Measurements from ENCODE around the gene TNS3. TPM values are rescaled to one million over a fixed set of nuclear protein-coding genes. Genes with fewer than 3 reads are reported as not detected.
"Not testable (repeated sequence)": the region's sequence is repeated elsewhere in the genome, so short reads cannot be mapped to it uniquely, and the experiment has no call there.

TNS3 gene
- total RNA-seq, 1 experiment from 2014 or later: 533 TPM

DNA sequence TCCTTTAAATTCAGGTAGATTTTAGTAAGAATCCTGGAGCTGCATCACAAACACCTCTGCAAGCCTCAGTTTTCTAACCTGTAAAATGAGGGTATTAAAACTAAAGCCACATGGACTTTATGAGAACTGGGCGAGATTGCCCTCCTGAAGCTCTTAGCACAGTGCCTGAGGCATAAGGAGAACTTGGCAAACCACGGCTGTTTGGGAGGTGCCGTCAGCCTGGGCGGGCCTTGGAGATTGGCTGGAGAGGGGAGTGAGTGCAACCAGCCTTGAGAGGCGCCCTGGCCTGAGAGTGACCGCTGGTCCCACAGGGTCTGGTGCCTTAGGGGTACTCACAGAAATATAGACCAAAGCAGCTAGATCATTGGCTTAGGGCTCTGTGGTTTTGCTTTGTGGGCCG is 5.4 kb upstream of the TNS3 start:
- in situ Hi-C loops (cut with HindIII; ENCODE audit: low pct_unique_long_range_greater_than_20kb, low sequenced_read_pairs): no loop called here
- no peaks in the 10 kb centered on the region for H3K36me3 ChIP-seq (ENCODE audit: control insufficient read depth, insufficient read depth, low read length)
- intact Hi-C loops (cut with micrococcal nuclease; ENCODE audit: unreplicated experiment): no loop called here
- H3K4me1 ChIP-seq (ENCODE audit: control insufficient read depth, insufficient read depth, low read length): peaks cover 67% of the 10 kb centered on the region
- H3K27ac ChIP-seq (ENCODE audit: low read length): peak overlapping the region; percentile 100
- no peaks in the 10 kb centered on the region; the same call in 1 of the 2 replicates for H3K9me3 ChIP-seq (ENCODE audit: control insufficient read depth, insufficient read depth, low read depth, low read length)
- no peaks in the 10 kb centered on the region for H3K27me3 ChIP-seq (ENCODE audit: control insufficient read depth, insufficient read depth, low read length)
- no peak overlapping the region for H3K4me3 ChIP-seq (ENCODE audit: low read depth in 2 of 2, low read length in 2 of 2)
- BruUV-seq (replicated peaks): no TSS peak
- DNase-seq (ENCODE audit: low read depth, low spot score) (no peak), ATAC-seq (peak; percentile 71)
- TF ChIP-seq TCF7L2 (IDR thresholded peaks at IDR 0.05; ENCODE audit: low read depth, low read length) (no peak; the same call in 1 of the 2 replicates), POLR2AphosphoS5 (IDR thresholded peaks at IDR 0.05; ENCODE audit: low read depth, low read length) (peak; percentile 59; the same call in 1 of the 2 replicates)
- TF ChIP-seq, protein P1, sequence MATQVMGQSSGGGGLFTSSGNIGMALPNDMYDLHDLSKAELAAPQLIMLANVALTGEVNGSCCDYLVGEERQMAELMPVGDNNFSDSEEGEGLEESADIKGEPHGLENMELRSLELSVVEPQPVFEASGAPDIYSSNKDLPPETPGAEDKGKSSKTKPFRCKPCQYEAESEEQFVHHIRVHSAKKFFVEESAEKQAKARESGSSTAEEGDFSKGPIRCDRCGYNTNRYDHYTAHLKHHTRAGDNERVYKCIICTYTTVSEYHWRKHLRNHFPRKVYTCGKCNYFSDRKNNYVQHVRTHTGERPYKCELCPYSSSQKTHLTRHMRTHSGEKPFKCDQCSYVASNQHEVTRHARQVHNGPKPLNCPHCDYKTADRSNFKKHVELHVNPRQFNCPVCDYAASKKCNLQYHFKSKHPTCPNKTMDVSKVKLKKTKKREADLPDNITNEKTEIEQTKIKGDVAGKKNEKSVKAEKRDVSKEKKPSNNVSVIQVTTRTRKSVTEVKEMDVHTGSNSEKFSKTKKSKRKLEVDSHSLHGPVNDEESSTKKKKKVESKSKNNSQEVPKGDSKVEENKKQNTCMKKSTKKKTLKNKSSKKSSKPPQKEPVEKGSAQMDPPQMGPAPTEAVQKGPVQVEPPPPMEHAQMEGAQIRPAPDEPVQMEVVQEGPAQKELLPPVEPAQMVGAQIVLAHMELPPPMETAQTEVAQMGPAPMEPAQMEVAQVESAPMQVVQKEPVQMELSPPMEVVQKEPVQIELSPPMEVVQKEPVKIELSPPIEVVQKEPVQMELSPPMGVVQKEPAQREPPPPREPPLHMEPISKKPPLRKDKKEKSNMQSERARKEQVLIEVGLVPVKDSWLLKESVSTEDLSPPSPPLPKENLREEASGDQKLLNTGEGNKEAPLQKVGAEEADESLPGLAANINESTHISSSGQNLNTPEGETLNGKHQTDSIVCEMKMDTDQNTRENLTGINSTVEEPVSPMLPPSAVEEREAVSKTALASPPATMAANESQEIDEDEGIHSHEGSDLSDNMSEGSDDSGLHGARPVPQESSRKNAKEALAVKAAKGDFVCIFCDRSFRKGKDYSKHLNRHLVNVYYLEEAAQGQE (IDR thresholded peaks at IDR 0.05; ENCODE audit: insufficient read depth in 1 of 2, low read depth in 2 of 2, low read length in 1 of 2): no peak
- ChIA-PET CTCF (interaction anchor here (0.9 kb wide), 1 partner anchor 14 kb away, joined by 3 read pairs; no protein-coding TSS in a partner anchor), POLR2A (interaction anchor here (0.7 to 1.4 kb wide), 3 partner anchors 10 to 500 kb away, joined by 3 to 4 read pairs (median 3); no protein-coding TSS in a partner anchor)

DNA sequence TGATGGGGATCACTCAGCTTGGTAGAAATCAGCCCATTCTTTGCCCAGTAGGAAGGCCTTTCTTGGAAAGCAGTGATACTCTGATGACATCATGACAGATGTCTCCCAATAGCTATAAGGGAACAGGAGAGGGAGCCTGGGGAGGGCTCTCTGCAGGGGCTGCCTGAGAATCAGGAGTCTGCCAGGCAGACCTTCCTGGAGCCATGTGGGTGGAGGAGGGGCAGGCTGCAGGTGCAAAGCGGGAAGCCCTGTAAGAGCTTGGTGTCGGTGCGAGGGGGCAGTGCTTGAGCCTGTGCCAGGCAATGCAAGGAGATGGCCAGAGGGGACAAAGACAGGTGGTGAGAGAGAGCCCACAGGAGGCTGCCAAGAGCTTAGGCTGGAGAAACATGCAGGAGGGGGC is 5.0 kb upstream of the TNS3 start:
- intact Hi-C loops (cut with micrococcal nuclease; ENCODE audit: unreplicated experiment) (no loop called here), in situ Hi-C loops (cut with HindIII; ENCODE audit: low pct_unique_long_range_greater_than_20kb, low sequenced_read_pairs) (no loop called here)
- peak overlapping the region; percentile 100 for H3K27ac ChIP-seq (ENCODE audit: low read length)
- no TSS peak for BruUV-seq (replicated peaks)
- TF ChIP-seq TCF7L2 (IDR thresholded peaks at IDR 0.05; ENCODE audit: low read depth, low read length): no peak; the same call in 1 of the 2 replicates
- TF ChIP-seq, protein P2, sequence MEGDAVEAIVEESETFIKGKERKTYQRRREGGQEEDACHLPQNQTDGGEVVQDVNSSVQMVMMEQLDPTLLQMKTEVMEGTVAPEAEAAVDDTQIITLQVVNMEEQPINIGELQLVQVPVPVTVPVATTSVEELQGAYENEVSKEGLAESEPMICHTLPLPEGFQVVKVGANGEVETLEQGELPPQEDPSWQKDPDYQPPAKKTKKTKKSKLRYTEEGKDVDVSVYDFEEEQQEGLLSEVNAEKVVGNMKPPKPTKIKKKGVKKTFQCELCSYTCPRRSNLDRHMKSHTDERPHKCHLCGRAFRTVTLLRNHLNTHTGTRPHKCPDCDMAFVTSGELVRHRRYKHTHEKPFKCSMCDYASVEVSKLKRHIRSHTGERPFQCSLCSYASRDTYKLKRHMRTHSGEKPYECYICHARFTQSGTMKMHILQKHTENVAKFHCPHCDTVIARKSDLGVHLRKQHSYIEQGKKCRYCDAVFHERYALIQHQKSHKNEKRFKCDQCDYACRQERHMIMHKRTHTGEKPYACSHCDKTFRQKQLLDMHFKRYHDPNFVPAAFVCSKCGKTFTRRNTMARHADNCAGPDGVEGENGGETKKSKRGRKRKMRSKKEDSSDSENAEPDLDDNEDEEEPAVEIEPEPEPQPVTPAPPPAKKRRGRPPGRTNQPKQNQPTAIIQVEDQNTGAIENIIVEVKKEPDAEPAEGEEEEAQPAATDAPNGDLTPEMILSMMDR (IDR thresholded peaks at IDR 0.05): no peak
- TF ChIP-seq, protein P1 (IDR thresholded peaks at IDR 0.05; ENCODE audit: insufficient read depth in 1 of 2, low read depth in 2 of 2, low read length in 1 of 2): no peak
- no peak; the same call in 1 of the 2 replicates for TF ChIP-seq POLR2AphosphoS5 (IDR thresholded peaks at IDR 0.05; ENCODE audit: low read depth, low read length)
- TF ChIP-seq SIN3A (IDR thresholded peaks at IDR 0.05; ENCODE audit: borderline replicate concordance, insufficient read depth, low read depth, low read length): no peak
- H3K9me3 ChIP-seq (ENCODE audit: control insufficient read depth, insufficient read depth, low read depth, low read length): no peaks in the 10 kb centered on the region; the same call in 1 of the 2 replicates
- H3K27me3 ChIP-seq (ENCODE audit: control insufficient read depth, insufficient read depth, low read length): no peaks in the 10 kb centered on the region
- no peak overlapping the region for H3K4me3 ChIP-seq (ENCODE audit: low read depth in 2 of 2, low read length in 2 of 2)
- ATAC-seq (peak; percentile 48), DNase-seq (ENCODE audit: low read depth, low spot score) (no peak)
- no peaks in the 10 kb centered on the region for H3K36me3 ChIP-seq (ENCODE audit: control insufficient read depth, insufficient read depth, low read length)
- POLR2A ChIA-PET: interaction anchor here (0.6 to 1.4 kb wide), 4 partner anchors 9 to 500 kb away, joined by 3 to 4 read pairs (median 3); no protein-coding TSS in a partner anchor
- H3K4me1 ChIP-seq (ENCODE audit: control insufficient read depth, insufficient read depth, low read length): peaks cover 64% of the 10 kb centered on the region
- CTCF ChIA-PET: interaction anchor here (0.9 kb wide), 1 partner anchor 15 kb away, joined by 3 read pairs; no protein-coding TSS in a partner anchor

DNA sequence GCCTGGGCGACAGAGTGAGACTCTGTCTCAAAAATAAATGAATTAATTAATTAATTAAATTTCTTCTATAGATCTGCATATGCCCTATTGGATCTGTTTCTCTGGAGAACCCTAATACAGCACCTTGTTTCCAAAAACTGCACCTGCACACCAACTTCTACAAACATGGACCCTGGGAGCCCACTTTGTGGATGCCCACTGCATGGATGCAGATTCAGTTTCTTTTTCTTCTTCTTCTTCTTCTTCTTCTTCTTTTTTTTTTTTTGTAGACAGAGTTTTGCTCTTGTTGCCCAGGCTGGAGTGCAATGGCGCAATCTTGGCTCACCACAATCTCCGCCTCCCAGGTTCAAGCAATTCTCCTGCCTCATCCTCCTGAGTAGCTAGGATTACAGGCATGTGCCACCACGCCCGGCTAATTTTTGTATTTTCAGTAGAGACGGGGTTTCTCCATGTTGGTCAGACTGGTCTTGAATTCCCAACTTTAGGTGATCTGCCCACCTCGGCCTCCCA is 4.3 kb upstream of the TNS3 start:
- in situ Hi-C loops (cut with HindIII; ENCODE audit: low pct_unique_long_range_greater_than_20kb, low sequenced_read_pairs); DNase-seq (ENCODE audit: low read depth, low spot score); H3K9me3 ChIP-seq (ENCODE audit: control insufficient read depth, insufficient read depth, low read depth, low read length); CTCF ChIA-PET; BruUV-seq (replicated peaks); H3K4me3 ChIP-seq (ENCODE audit: low read depth in 2 of 2, low read length in 2 of 2); H3K36me3 ChIP-seq (ENCODE audit: control insufficient read depth, insufficient read depth, low read length); ATAC-seq; H3K27me3 ChIP-seq (ENCODE audit: control insufficient read depth, insufficient read depth, low read length); intact Hi-C loops (cut with micrococcal nuclease; ENCODE audit: unreplicated experiment): not testable (repeated sequence)
- Histone ChIP-seq H3K27ac (ENCODE audit: low read length) (peak overlapping the region; percentile 100), H3K4me1 (ENCODE audit: control insufficient read depth, insufficient read depth, low read length) (peaks cover 57% of the 10 kb centered on the region)
- POLR2A ChIA-PET: interaction anchor here (0.6 to 1.4 kb wide), 3 partner anchors 9 to 24 kb away, joined by 3 read pairs; no protein-coding TSS in a partner anchor
